Activated CD4-positive, alpha-beta memory T cell treated with anti-CD3 and anti-CD28 coated beads, Interleukin-2, amount 10 ng/mL, durations not matched to agents 7 days and 5 days (primary cell): ENCODE data around the gene DOC2A. TPM values are rescaled to one million over a fixed set of nuclear protein-coding genes. Genes with fewer than 3 reads are reported as not detected.

Experiments used
- CTCF ChIA-PET: fragments of 350-600 bp; sonication (Branson Sonifier 250); formaldehyde crosslinking; loops from one replicate; lab custom pipeline; 2021; ENCODE audit warnings: antibody characterized with exemption, inconsistent platforms; lab: Charles Lee
- POLR2A ChIA-PET: fragments of 350-600 bp; sonication (Branson Sonifier 250); formaldehyde crosslinking; loops from one replicate; lab custom pipeline; 2021; ENCODE audit warnings: antibody characterized with exemption; lab: Charles Lee
- DNase-seq: peaks from one replicate; pipeline ENCODE4 v3.0.0-alpha.2; 2020
- H3K27ac Mint-ChIP-seq: one replicate; pipeline ENCODE4 v1.8.0; 2021; ENCODE audit warnings: mild to moderate bottlenecking, mixed read lengths
- H3K27me3 Mint-ChIP-seq: one replicate; pipeline ENCODE4 v1.8.0; 2021; ENCODE audit warnings: mixed read lengths
- H3K36me3 Mint-ChIP-seq: one replicate; pipeline ENCODE4 v1.8.0; 2021; ENCODE audit warnings: low read depth, mixed read lengths
- H3K4me1 Mint-ChIP-seq: one replicate; pipeline ENCODE4 v1.8.0; 2021; ENCODE audit warnings: mixed read lengths
- H3K4me3 Mint-ChIP-seq: one replicate; pipeline ENCODE4 v1.8.0; 2021; ENCODE audit warnings: mild to moderate bottlenecking, mixed read lengths
- H3K9me3 Mint-ChIP-seq: one replicate; pipeline ENCODE4 v1.8.0; 2021; ENCODE audit warnings: mixed read lengths
- total RNA-seq, 2 experiments: library from RNA; stranded (reverse); gene quantifications; one replicate each; pipeline ENCODE4 v1.2.3, GENCODE V29; 2021

The DOC2A gene
- total RNA-seq, 2 experiments from 2014 or later = not detected

- POLR2A ChIA-PET = interaction anchor here (1.3 kb wide), 1 partner anchor 18 kb away, joined by 6 read pairs; no protein-coding TSS in a partner anchor
- H3K9me3 Mint-ChIP-seq = no peaks in the 10 kb centered on the region
- no peak overlapping the region for H3K27ac Mint-ChIP-seq
- no peaks in the 10 kb centered on the region for H3K27me3 Mint-ChIP-seq
- DNase-seq = no peak
- peaks cover 54% of the 10 kb centered on the region for H3K36me3 Mint-ChIP-seq
- H3K4me1 Mint-ChIP-seq = peaks cover 16% of the 10 kb centered on the region
- H3K4me3 Mint-ChIP-seq = no peak overlapping the region
- CTCF ChIA-PET = interaction anchor here (0.6 to 0.8 kb wide), 2 partner anchors 41 to 78 kb away, joined by 3 to 4 read pairs; no protein-coding TSS in a partner anchor
Measured at GRCh38 chr16:29990883-29991570, 19.8 kb downstream of the DOC2A start.

GRCh38 chr16:29990034-29990433 lies 20.8 kb downstream of the DOC2A start:
- Mint-ChIP-seq H3K27ac (no peak overlapping the region), H3K27me3 (no peaks in the 10 kb centered on the region), H3K36me3 (peaks cover 55% of the 10 kb centered on the region), H3K4me1 (peaks cover 14% of the 10 kb centered on the region), H3K9me3 (no peaks in the 10 kb centered on the region), H3K4me3 (no peak overlapping the region)
- ChIA-PET CTCF (no interaction called here), POLR2A (interaction anchor here (1.7 kb wide), 1 partner anchor 15 kb away, joined by 12 read pairs; the partner anchor contains the start of gene TAOK2)
- no peak for DNase-seq

DNA sequence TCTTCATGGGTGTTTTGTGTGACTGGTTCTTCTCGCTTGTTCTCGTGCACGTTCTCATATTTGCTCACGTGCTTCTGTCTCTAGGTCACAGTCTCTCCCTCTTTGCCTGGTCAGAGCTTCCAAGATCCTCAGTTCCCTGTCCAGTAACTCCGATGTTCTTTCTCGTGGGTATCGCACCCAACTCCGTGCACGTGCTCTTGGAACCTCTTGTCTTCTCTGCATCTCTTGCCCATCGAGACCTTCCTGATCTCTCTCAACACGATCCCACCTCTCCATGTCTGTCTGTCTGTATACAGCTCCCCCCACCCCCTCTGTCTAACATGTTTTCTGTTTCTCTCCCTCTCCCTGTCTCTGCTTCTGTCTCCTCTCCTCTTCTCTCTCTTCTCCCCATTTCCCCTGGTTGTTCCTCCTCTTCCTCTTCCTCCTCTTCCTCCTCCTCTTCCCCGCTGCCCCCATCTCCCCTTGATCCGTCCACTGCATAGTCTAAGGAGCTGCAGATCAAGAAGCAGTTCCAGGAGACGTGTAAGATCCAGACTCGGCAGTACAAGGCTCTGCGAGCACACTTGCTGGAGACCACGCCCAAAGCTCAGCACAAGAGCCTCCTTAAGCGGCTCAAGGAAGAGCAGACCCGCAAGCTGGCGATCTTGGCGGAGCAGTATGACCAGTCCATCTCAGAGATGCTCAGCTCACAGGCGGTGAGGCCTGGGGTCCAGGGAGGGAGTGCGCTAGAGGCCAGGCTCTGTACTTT lies 21.5 kb downstream of the DOC2A start:
- Mint-ChIP-seq H3K27me3 (no peaks in the 10 kb centered on the region), H3K36me3 (peaks cover 55% of the 10 kb centered on the region), H3K4me1 (peaks cover 6% of the 10 kb centered on the region), H3K9me3 (no peaks in the 10 kb centered on the region), H3K4me3 (no peak overlapping the region), H3K27ac (no peak overlapping the region)
- ChIA-PET POLR2A (interaction anchor here (1.7 kb wide), 1 partner anchor 15 kb away, joined by 12 read pairs; the partner anchor contains the start of gene TAOK2), CTCF (no interaction called here)
- no peak for DNase-seq

GRCh38 chr16:29988346-29989075 lies 22.3 kb downstream of the DOC2A start:
- Mint-ChIP-seq H3K9me3 (no peaks in the 10 kb centered on the region), H3K27ac (no peak overlapping the region), H3K4me3 (no peak overlapping the region), H3K4me1 (no peaks in the 10 kb centered on the region), H3K27me3 (no peaks in the 10 kb centered on the region), H3K36me3 (peaks cover 57% of the 10 kb centered on the region)
- CTCF ChIA-PET = no interaction called here
- no peak for DNase-seq
- POLR2A ChIA-PET = interaction anchor here (0.6 to 1.7 kb wide), 2 partner anchors 14 to 27 kb away, joined by 3 to 12 read pairs; partner anchors contain the start of genes TAOK2 and TMEM219

GRCh38 chr16:29987371-29988085 lies 23.3 kb downstream of the DOC2A start:
- no peaks in the 10 kb centered on the region for H3K27me3 Mint-ChIP-seq
- H3K36me3 Mint-ChIP-seq = peaks cover 62% of the 10 kb centered on the region
- H3K4me3 Mint-ChIP-seq = no peak overlapping the region
- DNase-seq = no peak
- H3K4me1 Mint-ChIP-seq = no peaks in the 10 kb centered on the region
- ChIA-PET POLR2A (interaction anchor here (6.3 kb wide), 1 partner anchor 8 kb away, joined by 43 read pairs; the partner anchor contains the start of genes HIRIP3 and INO80E), CTCF (no interaction called here)
- no peak overlapping the region for H3K27ac Mint-ChIP-seq
- no peaks in the 10 kb centered on the region for H3K9me3 Mint-ChIP-seq

- Mint-ChIP-seq H3K9me3 (no peaks in the 10 kb centered on the region), H3K4me3 (no peak overlapping the region), H3K27me3 (no peaks in the 10 kb centered on the region), H3K36me3 (peaks cover 61% of the 10 kb centered on the region), H3K27ac (no peak overlapping the region), H3K4me1 (no peaks in the 10 kb centered on the region)
- CTCF ChIA-PET = no interaction called here
- POLR2A ChIA-PET = interaction anchor here (6.3 kb wide), 1 partner anchor 8 kb away, joined by 43 read pairs; the partner anchor contains the start of genes HIRIP3 and INO80E
- DNase-seq = no peak
Measured at GRCh38 chr16:29986931-29987330, 23.9 kb downstream of the DOC2A start.

DNA sequence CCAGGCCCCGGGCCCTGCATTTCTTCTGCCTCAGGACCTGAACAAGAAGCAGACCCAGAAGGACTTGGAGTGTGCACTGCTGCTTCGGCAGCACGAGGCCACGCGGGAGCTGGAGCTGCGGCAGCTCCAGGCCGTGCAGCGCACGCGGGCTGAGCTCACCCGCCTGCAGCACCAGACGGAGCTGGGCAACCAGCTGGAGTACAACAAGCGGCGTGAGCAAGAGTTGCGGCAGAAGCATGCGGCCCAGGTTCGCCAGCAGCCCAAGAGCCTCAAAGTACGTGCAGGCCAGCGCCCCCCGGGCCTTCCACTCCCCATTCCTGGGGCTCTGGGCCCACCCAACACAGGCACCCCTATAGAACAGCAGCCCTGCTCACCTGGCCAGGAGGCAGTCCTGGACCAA lies 24.6 kb downstream of the DOC2A start:
- H3K36me3 Mint-ChIP-seq = peaks cover 65% of the 10 kb centered on the region

DNA sequence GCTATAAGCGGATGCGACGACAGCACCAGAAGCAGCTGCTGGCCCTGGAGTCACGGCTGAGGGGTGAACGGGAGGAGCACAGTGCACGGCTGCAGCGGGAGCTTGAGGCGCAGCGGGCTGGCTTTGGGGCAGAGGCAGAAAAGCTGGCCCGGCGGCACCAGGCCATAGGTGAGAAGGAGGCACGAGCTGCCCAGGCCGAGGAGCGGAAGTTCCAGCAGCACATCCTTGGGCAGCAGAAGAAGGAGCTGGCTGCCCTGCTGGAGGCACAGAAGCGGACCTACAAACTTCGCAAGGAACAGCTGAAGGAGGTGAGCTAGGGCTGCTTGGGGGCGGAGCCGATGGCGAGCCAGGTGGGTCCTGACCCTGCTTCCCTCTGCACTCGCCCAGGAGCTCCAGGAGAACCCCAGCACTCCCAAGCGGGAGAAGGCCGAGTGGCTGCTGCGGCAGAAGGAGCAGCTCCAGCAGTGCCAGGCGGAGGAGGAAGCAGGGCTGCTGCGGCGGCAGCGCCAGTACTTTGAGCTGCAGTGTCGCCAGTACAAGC lies 25.5 kb downstream of the DOC2A start:
- H3K4me3 Mint-ChIP-seq = no peak overlapping the region
- ChIA-PET CTCF (interaction anchor here (0.7 kb wide), 1 partner anchor 15 kb away, joined by 3 read pairs; no protein-coding TSS in a partner anchor), POLR2A (interaction anchor here (1.1 to 6.3 kb wide), 3 partner anchors 10 to 62 kb away, joined by 3 to 43 read pairs (median 6); partner anchors contain the start of genes HIRIP3, INO80E and TAOK2)
- no peaks in the 10 kb centered on the region for H3K27me3 Mint-ChIP-seq
- H3K9me3 Mint-ChIP-seq = no peaks in the 10 kb centered on the region
- no peaks in the 10 kb centered on the region for H3K4me1 Mint-ChIP-seq
- H3K27ac Mint-ChIP-seq = no peak overlapping the region
- no peak for DNase-seq
- peaks cover 67% of the 10 kb centered on the region for H3K36me3 Mint-ChIP-seq

More for the DNA sequence above, 24.6 kb downstream of the DOC2A start:
- Mint-ChIP-seq H3K9me3 (no peaks in the 10 kb centered on the region), H3K4me1 (no peaks in the 10 kb centered on the region), H3K27ac (no peak overlapping the region), H3K4me3 (no peak overlapping the region), H3K27me3 (no peaks in the 10 kb centered on the region)
- CTCF ChIA-PET = interaction anchor here (0.7 kb wide), 1 partner anchor 16 kb away, joined by 3 read pairs; no protein-coding TSS in a partner anchor
- POLR2A ChIA-PET = interaction anchor here (1.1 to 6.3 kb wide), 2 partner anchors 9 to 13 kb away, joined by 6 to 43 read pairs; partner anchors contain the start of genes HIRIP3, INO80E and TAOK2
- no peak for DNase-seq

DNA sequence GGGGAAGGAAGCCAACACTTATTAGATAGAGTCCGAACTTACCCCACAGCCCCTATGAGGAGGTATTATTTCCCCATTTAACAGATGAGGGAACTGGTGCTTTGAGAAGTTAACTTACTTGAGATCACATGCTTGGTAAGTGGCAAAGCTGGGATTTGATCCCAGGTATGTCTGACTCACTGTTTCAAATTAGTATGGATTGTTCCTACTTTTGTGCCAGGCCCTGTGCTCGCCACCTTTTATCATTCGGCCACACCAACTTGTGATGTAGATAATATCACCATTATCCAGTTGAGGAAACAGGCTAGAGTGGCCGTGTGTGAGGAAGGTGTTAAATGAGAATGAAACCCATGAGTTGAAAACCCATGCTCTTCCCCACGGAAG lies 26.1 kb downstream of the DOC2A start:
- no peak for DNase-seq
- Mint-ChIP-seq H3K27me3 (no peaks in the 10 kb centered on the region), H3K36me3 (peaks cover 68% of the 10 kb centered on the region), H3K9me3 (no peaks in the 10 kb centered on the region), H3K4me3 (no peak overlapping the region), H3K27ac (no peak overlapping the region), H3K4me1 (no peaks in the 10 kb centered on the region)
- ChIA-PET CTCF (no interaction called here), POLR2A (interaction anchor here (1.1 to 6.3 kb wide), 2 partner anchors 10 to 61 kb away, joined by 3 to 43 read pairs; partner anchors contain the start of genes HIRIP3 and INO80E)

- no peaks in the 10 kb centered on the region for H3K9me3 Mint-ChIP-seq
- ChIA-PET POLR2A (interaction anchor here (6.3 kb wide), 1 partner anchor 11 kb away, joined by 43 read pairs; the partner anchor contains the start of genes HIRIP3 and INO80E), CTCF (no interaction called here)
- no peaks in the 10 kb centered on the region for H3K27me3 Mint-ChIP-seq
- no peak overlapping the region for H3K4me3 Mint-ChIP-seq
- DNase-seq = no peak
- no peaks in the 10 kb centered on the region for H3K4me1 Mint-ChIP-seq
- H3K27ac Mint-ChIP-seq = no peak overlapping the region
- H3K36me3 Mint-ChIP-seq = peaks cover 73% of the 10 kb centered on the region
Measured at GRCh38 chr16:29984137-29984763, 26.6 kb downstream of the DOC2A start.

- CTCF ChIA-PET = no interaction called here
- POLR2A ChIA-PET = interaction anchor here (1.5 to 6.3 kb wide), 2 partner anchors 9 to 12 kb away, joined by 4 to 43 read pairs; partner anchors contain the start of genes HIRIP3, INO80E and TAOK2
- H3K27ac Mint-ChIP-seq = no peak overlapping the region
Measured at GRCh38 chr16:29983420-29984136, 27.2 kb downstream of the DOC2A start.

More at GRCh38 chr16:29983420-29984136, 27.2 kb downstream of the DOC2A start:
- no peaks in the 10 kb centered on the region for H3K9me3 Mint-ChIP-seq
- no peaks in the 10 kb centered on the region for H3K4me1 Mint-ChIP-seq
- no peaks in the 10 kb centered on the region for H3K27me3 Mint-ChIP-seq
- no peak overlapping the region for H3K4me3 Mint-ChIP-seq
- peaks cover 75% of the 10 kb centered on the region for H3K36me3 Mint-ChIP-seq
- no peak for DNase-seq
